Measurements from ENCODE around the gene HOXA13. TPM values are rescaled to one million over a fixed set of nuclear protein-coding genes. Genes with fewer than 3 reads are reported as not detected.

HOXA13 gene
- total RNA-seq, 1 experiment from 2014 or later: not detected

- Histone ChIP-seq H3K56ac (ENCODE audit: insufficient read length, low read depth, low read length) (no peak overlapping the region), H3K18ac (ENCODE audit: insufficient read length, low read depth, low read length) (no peak overlapping the region), H3K23ac (ENCODE audit: insufficient read length, low read depth, low read length) (no peak overlapping the region), H2BK12ac (ENCODE audit: insufficient read length, low read depth, low read length) (no peak overlapping the region), H4K8ac (replicated peaks; ENCODE audit: insufficient read length, low read depth, low read length) (no peak overlapping the region), H3T11ph (ENCODE audit: low read length) (no peak overlapping the region), H2AFZ (ENCODE audit: low read length) (no peak overlapping the region), H3K27ac (ENCODE audit: insufficient read length, low read depth, low read length) (no peak overlapping the region), H3K4ac (ENCODE audit: low read depth, low read length) (no peak overlapping the region), H3K27me3 (ENCODE audit: insufficient read depth, low read length) (peaks cover 92% of the 10 kb centered on the region), H3K79me2 (ENCODE audit: insufficient read depth, low read length) (no peaks in the 10 kb centered on the region), H4K20me1 (ENCODE audit: control insufficient read depth, insufficient read depth, insufficient read length) (no peaks in the 10 kb centered on the region), H3K14ac (ENCODE audit: insufficient read depth, low read length) (no peak overlapping the region), H3K9ac (ENCODE audit: extremely low read depth, insufficient read length, low read length) (no peak overlapping the region), H2BK15ac (ENCODE audit: low read depth, low read length) (no peak overlapping the region), H2AK5ac (ENCODE audit: insufficient read length, low read length) (no peak overlapping the region), H3K4me2 (ENCODE audit: insufficient read depth, insufficient read length, low read length) (no peak overlapping the region), H3K23me2 (ENCODE audit: insufficient read length, low read depth, low read length, poor library complexity, severe bottlenecking) (no peaks in the 10 kb centered on the region), H2BK20ac (ENCODE audit: low read depth, low read length, poor library complexity, severe bottlenecking) (no peak overlapping the region), H4K91ac (ENCODE audit: insufficient read length, low read depth, low read length) (no peak overlapping the region), H2BK120ac (ENCODE audit: low read depth, low read length, poor library complexity, severe bottlenecking) (no peak overlapping the region), H2BK5ac (ENCODE audit: insufficient read length, low read length) (no peak overlapping the region), H4K5ac (ENCODE audit: insufficient read length, low read depth, low read length) (no peak overlapping the region), H3K4me1 (ENCODE audit: insufficient read depth, low read length) (no peaks in the 10 kb centered on the region), H3K79me1 (ENCODE audit: insufficient read depth, low read depth, low read length, poor library complexity, severe bottlenecking) (no peaks in the 10 kb centered on the region), H3K9me3 (ENCODE audit: control insufficient read depth, low read depth, low read length) (no peaks in the 10 kb centered on the region)
- DNase-seq: peak; percentile 61
- WGBS (ENCODE audit: extremely low coverage, insufficient read length, low lambda C conversion rate): no CpG with 5 or more reads among the region's 42 CpGs
- Mint-ChIP-seq H3K4me1 (peaks cover 13 to 24% of the 10 kb centered on the region in 2 experiments), H3K27me3 (ENCODE audit: low read depth) (peaks cover 100% of the 10 kb centered on the region), H3K9me3 (peaks cover 3 to 11% of the 10 kb centered on the region in 2 experiments; a peak in 2 of 5 replicates), H3K36me3 (ENCODE audit: insufficient read depth in 1 of 3, low read depth in 3 of 3) (no peaks in the 10 kb centered on the region; a peak in 1 of 7 replicates), H3K27ac (no peak overlapping the region), H3K4me3 (peak overlapping the region in 1 of 2 experiments; percentile 65; a peak in 2 of 5 replicates)
- no peak for TF ChIP-seq CTCF (conservative IDR thresholded peaks at IDR 0.05)
Observed at GRCh38 chr7:27191833-27192545, 7.9 kb downstream of the HOXA13 start.

All from H9 (cell line).